Measurements from ENCODE around the gene PHACTR1. TPM values are rescaled to one million over a fixed set of nuclear protein-coding genes. Genes with fewer than 3 reads are reported as not detected.

The PHACTR1 gene
- total RNA-seq, 1 experiment from 2014 or later: 2.6 TPM

- Histone ChIP-seq H3K4me1 (ENCODE audit: insufficient read depth, low read length, poor library complexity, severe bottlenecking) (no peaks in the 10 kb centered on the region), H3K4me3 (ENCODE audit: low read depth, low read length, poor library complexity, severe bottlenecking) (no peak overlapping the region), H3K9me3 (ENCODE audit: low read depth, low read length, poor library complexity, severe bottlenecking) (no peaks in the 10 kb centered on the region), H3K27me3 (replicated peaks; ENCODE audit: insufficient read depth, low read depth, low read length, poor library complexity) (no peaks in the 10 kb centered on the region), H3K27ac (ENCODE audit: low read depth, low read length, poor library complexity, severe bottlenecking) (no peak overlapping the region), H3K36me3 (ENCODE audit: insufficient read depth, low read length, poor library complexity, severe bottlenecking) (no peaks in the 10 kb centered on the region)
- POLR2A ChIA-PET (ENCODE audit: low non-redundant PET): no interaction called here
- BruUV-seq (replicated peaks): no TSS peak
- TF ChIP-seq EZH2 (IDR thresholded peaks at IDR 0.05; ENCODE audit: borderline replicate concordance, low read depth, low read length, poor library complexity, severe bottlenecking): no peak
- no peak for TF ChIP-seq CTCF (conservative IDR thresholded peaks at IDR 0.05; ENCODE audit: low read depth, low read length)
- intact Hi-C loops (cut with micrococcal nuclease; ENCODE audit: unreplicated experiment): no loop called here
- DNase-seq (ENCODE audit: low spot score): no peak
- CTCF ChIA-PET: no interaction called here
These were observed 221.4 kb downstream of the PHACTR1 start for GRCh38 chr6:12937971-12938370.

GRCh38 chr6:12939314-12939713 is 222.7 kb downstream of the PHACTR1 start:
- ChIA-PET CTCF (no interaction called here), POLR2A (ENCODE audit: low non-redundant PET) (no interaction called here)
- TF ChIP-seq CTCF (conservative IDR thresholded peaks at IDR 0.05; ENCODE audit: low read depth, low read length) (no peak), EZH2 (IDR thresholded peaks at IDR 0.05; ENCODE audit: borderline replicate concordance, low read depth, low read length, poor library complexity, severe bottlenecking) (no peak)
- no peaks in the 10 kb centered on the region for H3K9me3 ChIP-seq (ENCODE audit: low read depth, low read length, poor library complexity, severe bottlenecking)
- H3K27me3 ChIP-seq (replicated peaks; ENCODE audit: insufficient read depth, low read depth, low read length, poor library complexity): no peaks in the 10 kb centered on the region
- H3K4me3 ChIP-seq (ENCODE audit: low read depth, low read length, poor library complexity, severe bottlenecking): no peak overlapping the region
- intact Hi-C loops (cut with micrococcal nuclease; ENCODE audit: unreplicated experiment): no loop called here
- DNase-seq (ENCODE audit: low spot score): no peak
- no TSS peak for BruUV-seq (replicated peaks)
- H3K36me3 ChIP-seq (ENCODE audit: insufficient read depth, low read length, poor library complexity, severe bottlenecking): no peaks in the 10 kb centered on the region
- H3K4me1 ChIP-seq (ENCODE audit: insufficient read depth, low read length, poor library complexity, severe bottlenecking): no peaks in the 10 kb centered on the region
- H3K27ac ChIP-seq (ENCODE audit: low read depth, low read length, poor library complexity, severe bottlenecking): no peak overlapping the region

- no peak for DNase-seq (ENCODE audit: low spot score)
- no peak for TF ChIP-seq CTCF (conservative IDR thresholded peaks at IDR 0.05; ENCODE audit: low read depth, low read length)
- TF ChIP-seq EZH2 (IDR thresholded peaks at IDR 0.05; ENCODE audit: borderline replicate concordance, low read depth, low read length, poor library complexity, severe bottlenecking): no peak
- no peak overlapping the region for H3K27ac ChIP-seq (ENCODE audit: low read depth, low read length, poor library complexity, severe bottlenecking)
- no peaks in the 10 kb centered on the region for H3K9me3 ChIP-seq (ENCODE audit: low read depth, low read length, poor library complexity, severe bottlenecking)
- H3K4me3 ChIP-seq (ENCODE audit: low read depth, low read length, poor library complexity, severe bottlenecking): no peak overlapping the region
- BruUV-seq (replicated peaks): no TSS peak
- no peaks in the 10 kb centered on the region for H3K36me3 ChIP-seq (ENCODE audit: insufficient read depth, low read length, poor library complexity, severe bottlenecking)
- intact Hi-C loops (cut with micrococcal nuclease; ENCODE audit: unreplicated experiment): no loop called here
- no peaks in the 10 kb centered on the region for H3K27me3 ChIP-seq (replicated peaks; ENCODE audit: insufficient read depth, low read depth, low read length, poor library complexity)
- POLR2A ChIA-PET (ENCODE audit: low non-redundant PET): no interaction called here
- H3K4me1 ChIP-seq (ENCODE audit: insufficient read depth, low read length, poor library complexity, severe bottlenecking): no peaks in the 10 kb centered on the region
- CTCF ChIA-PET: no interaction called here
These were observed 224.9 kb downstream of the PHACTR1 start for GRCh38 chr6:12941422-12941821.
